SU-DHL-6 (cell line): ENCODE measurements around the gene UPK1A.

Source experiments
- EZH2phosphoT487 ChIP-seq: fragments of 200-600 bp; sonication (generic), shearing (Covaris generic); conservative IDR thresholded peaks from 2 replicates; pipeline ENCODE4 v1.6.1; 2018; ENCODE audit warnings: mild to moderate bottlenecking, antibody characterized with exemption, low read length, moderate library complexity, mixed read lengths
- TF ChIP-seq, protein P1 (sequence below): fragments of 200-600 bp; sonication (generic); IDR thresholded peaks from one replicate; pipeline ENCODE4 v1.5.1; 2017; ENCODE audit warnings: antibody characterized with exemption, mild to moderate bottlenecking, low read length, moderate library complexity; ENCODE audit not compliant: insufficient read depth, poor library complexity, severe bottlenecking

DNA sequence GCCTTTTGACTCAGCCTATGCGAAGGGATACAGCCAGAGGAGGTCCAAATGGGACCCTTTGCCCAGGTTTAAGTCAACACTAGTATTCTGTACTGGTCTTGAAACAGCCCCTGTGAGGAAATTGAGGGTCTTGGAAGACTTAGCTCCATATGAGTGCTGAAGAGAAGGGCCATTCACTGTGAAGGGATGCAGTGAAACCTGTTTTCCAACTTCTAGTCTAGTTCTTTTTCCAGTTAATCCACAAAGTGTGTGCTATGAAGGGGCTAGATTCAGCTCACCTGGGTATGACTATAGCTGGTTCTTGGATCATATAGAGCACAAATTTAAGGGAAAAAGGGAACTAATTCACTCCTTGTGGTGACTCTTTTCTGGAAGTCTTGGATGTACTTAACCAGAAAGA lies 42.1 kb downstream of the UPK1A start:
- TF ChIP-seq, protein P1, sequence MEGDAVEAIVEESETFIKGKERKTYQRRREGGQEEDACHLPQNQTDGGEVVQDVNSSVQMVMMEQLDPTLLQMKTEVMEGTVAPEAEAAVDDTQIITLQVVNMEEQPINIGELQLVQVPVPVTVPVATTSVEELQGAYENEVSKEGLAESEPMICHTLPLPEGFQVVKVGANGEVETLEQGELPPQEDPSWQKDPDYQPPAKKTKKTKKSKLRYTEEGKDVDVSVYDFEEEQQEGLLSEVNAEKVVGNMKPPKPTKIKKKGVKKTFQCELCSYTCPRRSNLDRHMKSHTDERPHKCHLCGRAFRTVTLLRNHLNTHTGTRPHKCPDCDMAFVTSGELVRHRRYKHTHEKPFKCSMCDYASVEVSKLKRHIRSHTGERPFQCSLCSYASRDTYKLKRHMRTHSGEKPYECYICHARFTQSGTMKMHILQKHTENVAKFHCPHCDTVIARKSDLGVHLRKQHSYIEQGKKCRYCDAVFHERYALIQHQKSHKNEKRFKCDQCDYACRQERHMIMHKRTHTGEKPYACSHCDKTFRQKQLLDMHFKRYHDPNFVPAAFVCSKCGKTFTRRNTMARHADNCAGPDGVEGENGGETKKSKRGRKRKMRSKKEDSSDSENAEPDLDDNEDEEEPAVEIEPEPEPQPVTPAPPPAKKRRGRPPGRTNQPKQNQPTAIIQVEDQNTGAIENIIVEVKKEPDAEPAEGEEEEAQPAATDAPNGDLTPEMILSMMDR, result no peak
- no peak for TF ChIP-seq EZH2phosphoT487
